T-helper 2 cell treated with Interferon-gamma antibody and Interleukin-4, amounts not matched to agents 5 μg/mL and 100 μg/mL, for 36 hours (primary cell): ENCODE results near the gene TRAF7.
"Not testable (repeated sequence)": the region's sequence is repeated elsewhere in the genome, so short reads cannot be mapped to it uniquely, and the experiment has no call there.

Experiments used
- DNase-seq: peaks from one replicate; pipeline ENCODE4 v3.0.0; 2021; ENCODE audit warnings: low spot score
- H3K27ac Mint-ChIP-seq: one replicate; pipeline ENCODE4 v1.8.0; 2021; ENCODE audit warnings: mild to moderate bottlenecking, mixed read lengths
- H3K27me3 Mint-ChIP-seq: one replicate; pipeline ENCODE4 v1.8.0; 2021; ENCODE audit warnings: low read depth, mixed read lengths
- H3K36me3 Mint-ChIP-seq: one replicate; pipeline ENCODE4 v1.8.0; 2021; ENCODE audit warnings: low read depth, mixed read lengths
- H3K4me1 Mint-ChIP-seq: one replicate; pipeline ENCODE4 v1.8.0; 2021; ENCODE audit warnings: low read depth, mixed read lengths
- H3K4me3 Mint-ChIP-seq: one replicate; pipeline ENCODE4 v1.8.0; 2022; ENCODE audit warnings: mild to moderate bottlenecking, moderate library complexity, mixed read lengths
- H3K9me3 Mint-ChIP-seq: one replicate; pipeline ENCODE4 v1.8.0; 2021; ENCODE audit warnings: mixed read lengths

Gene TRAF7

GRCh38 chr16:2195322-2196161 is 40.0 kb downstream of the TRAF7 start:
- DNase-seq, result no peak
- Mint-ChIP-seq H3K27me3 (peaks cover 41% of the 10 kb centered on the region), H3K4me1 (no peaks in the 10 kb centered on the region), H3K9me3 (no peaks in the 10 kb centered on the region), H3K36me3 (no peaks in the 10 kb centered on the region), H3K4me3 (no peak overlapping the region), H3K27ac (no peak overlapping the region)

GRCh38 chr16:2196162-2196980 is 40.8 kb downstream of the TRAF7 start, which contains the start of gene CASKIN1:
TSS of gene CASKIN1 (minus strand) at chr16:2196605. CDS start at chr16:2196432, 173 bp downstream.
- H3K27me3 Mint-ChIP-seq, result peaks cover 41% of the 10 kb centered on the region
- H3K4me1 Mint-ChIP-seq, result no peaks in the 10 kb centered on the region
- H3K27ac Mint-ChIP-seq, result no peak within 1 kb of the TSS

GRCh38 chr16:2196981-2197511 is 41.5 kb downstream of the TRAF7 start:
- H3K9me3 Mint-ChIP-seq, result no peaks in the 10 kb centered on the region
- no peaks in the 10 kb centered on the region for H3K36me3 Mint-ChIP-seq
- DNase-seq, result no peak
- peaks cover 45% of the 10 kb centered on the region for H3K27me3 Mint-ChIP-seq
- H3K4me1 Mint-ChIP-seq, result no peaks in the 10 kb centered on the region
- no peak overlapping the region for H3K27ac Mint-ChIP-seq
- peak overlapping the region; percentile 50 for H3K4me3 Mint-ChIP-seq

More at GRCh38 chr16:2196162-2196980, 40.8 kb downstream of the TRAF7 start, which contains the start of gene CASKIN1:
- Mint-ChIP-seq H3K9me3 (no peaks in the 10 kb centered on the region), H3K4me3 (peak within 1 kb of the TSS; percentile 50), H3K36me3 (no peaks in the 10 kb centered on the region)
- no peak for DNase-seq

- no peak for DNase-seq
- no peaks in the 10 kb centered on the region for H3K36me3 Mint-ChIP-seq
- H3K4me3 Mint-ChIP-seq, result no peak overlapping the region
- no peaks in the 10 kb centered on the region for H3K4me1 Mint-ChIP-seq
- peaks cover 46% of the 10 kb centered on the region for H3K27me3 Mint-ChIP-seq
- no peaks in the 10 kb centered on the region for H3K9me3 Mint-ChIP-seq
- H3K27ac Mint-ChIP-seq, result no peak overlapping the region
Observed at GRCh38 chr16:2197765-2198164, 42.2 kb downstream of the TRAF7 start.

- Mint-ChIP-seq H3K4me1 (no peaks in the 10 kb centered on the region), H3K27me3 (peaks cover 46% of the 10 kb centered on the region), H3K27ac (no peak overlapping the region), H3K4me3 (no peak overlapping the region), H3K9me3 (no peaks in the 10 kb centered on the region), H3K36me3 (no peaks in the 10 kb centered on the region)
- no peak for DNase-seq
Observed at GRCh38 chr16:2198283-2198682, 42.7 kb downstream of the TRAF7 start.

- Mint-ChIP-seq H3K4me3 (no peak overlapping the region), H3K4me1 (no peaks in the 10 kb centered on the region), H3K9me3 (no peaks in the 10 kb centered on the region), H3K27ac (no peak overlapping the region), H3K27me3 (peaks cover 44% of the 10 kb centered on the region), H3K36me3 (no peaks in the 10 kb centered on the region)
- DNase-seq, result no peak
Observed at GRCh38 chr16:2199095-2199494, 43.5 kb downstream of the TRAF7 start.

- H3K4me1 Mint-ChIP-seq, result peaks cover 3% of the 10 kb centered on the region
- H3K9me3 Mint-ChIP-seq, result no peaks in the 10 kb centered on the region
- H3K36me3 Mint-ChIP-seq, result no peaks in the 10 kb centered on the region
- H3K27ac Mint-ChIP-seq, result no peak overlapping the region
- DNase-seq, result no peak
- peaks cover 40% of the 10 kb centered on the region for H3K27me3 Mint-ChIP-seq
- H3K4me3 Mint-ChIP-seq, result no peak overlapping the region
Observed at GRCh38 chr16:2199621-2200139, 44.1 kb downstream of the TRAF7 start.

GRCh38 chr16:2200313-2200712 is 44.7 kb downstream of the TRAF7 start:
- Mint-ChIP-seq H3K36me3 (no peaks in the 10 kb centered on the region), H3K27ac (no peak overlapping the region), H3K4me3 (no peak overlapping the region), H3K4me1 (peaks cover 5% of the 10 kb centered on the region), H3K9me3 (no peaks in the 10 kb centered on the region), H3K27me3 (peaks cover 34% of the 10 kb centered on the region)
- no peak for DNase-seq

GRCh38 chr16:2203119-2203688 is 47.6 kb downstream of the TRAF7 start:
- Mint-ChIP-seq H3K27me3 (peaks cover 19% of the 10 kb centered on the region), H3K27ac (peak overlapping the region; percentile 6), H3K36me3 (peaks cover 11% of the 10 kb centered on the region), H3K4me3 (peak overlapping the region; percentile 49)
- not testable (repeated sequence) for H3K4me1 Mint-ChIP-seq, H3K9me3 Mint-ChIP-seq, DNase-seq

- Mint-ChIP-seq H3K9me3 (no peaks in the 10 kb centered on the region), H3K36me3 (peaks cover 13% of the 10 kb centered on the region), H3K27ac (peak overlapping the region; percentile 76), H3K4me3 (peak overlapping the region; percentile 73), H3K4me1 (peaks cover 7% of the 10 kb centered on the region), H3K27me3 (peaks cover 10% of the 10 kb centered on the region)
- no peak for DNase-seq
Observed at GRCh38 chr16:2204416-2205103, 49.0 kb downstream of the TRAF7 start.

GRCh38 chr16:2205104-2205966 is 49.8 kb downstream of the TRAF7 start, which contains the start of gene MLST8:
TSS of gene MLST8 (plus strand) at chr16:2205454. CDS start at chr16:2206086, 632 bp downstream.
- H3K27ac Mint-ChIP-seq, result peak within 1 kb of the TSS; percentile 80
- peaks cover 6% of the 10 kb centered on the region for H3K27me3 Mint-ChIP-seq
- no peaks in the 10 kb centered on the region for H3K9me3 Mint-ChIP-seq
- DNase-seq, result peak; percentile 89
- peaks cover 7% of the 10 kb centered on the region for H3K4me1 Mint-ChIP-seq
- H3K36me3 Mint-ChIP-seq, result peaks cover 13% of the 10 kb centered on the region
- peak within 1 kb of the TSS; percentile 84 for H3K4me3 Mint-ChIP-seq

- no peak for DNase-seq
Observed at GRCh38 chr16:2205967-2206313, 50.4 kb downstream of the TRAF7 start.

More at GRCh38 chr16:2205967-2206313, 50.4 kb downstream of the TRAF7 start:
- Mint-ChIP-seq H3K27ac (peak overlapping the region; percentile 80), H3K9me3 (no peaks in the 10 kb centered on the region), H3K36me3 (peaks cover 13% of the 10 kb centered on the region), H3K4me3 (peak overlapping the region; percentile 84), H3K4me1 (peaks cover 7% of the 10 kb centered on the region), H3K27me3 (peaks cover 5% of the 10 kb centered on the region)
